PC-3 (cell line): ENCODE data around the gene TMEM242. TPM values are rescaled to one million over a fixed set of nuclear protein-coding genes. Genes with fewer than 3 reads are reported as not detected.

Experiments used
- ATAC-seq: fragments of 200-7000 bp; cut with Tn5 transposase; 2 replicates; pipeline ENCODE4 v1.9.1; 2020; ENCODE audit warnings: mild to moderate bottlenecking, moderate library complexity
- BruUV-seq: library from RNA; stranded (reverse); fragments of 400-500 nt; replicated peaks from 2 replicates; lab custom pipeline; 2021; lab: Mats Ljungman, UMichigan
- CTCF ChIA-PET: fragments of 300-600 bp; sonication (Branson Sonifier 250); formaldehyde crosslinking; loops from one replicate; lab custom pipeline; 2022; ENCODE audit warnings: antibody characterized with exemption; lab: Charles Lee
- POLR2A ChIA-PET: fragments of 300-600 bp; sonication (Branson Sonifier 250); formaldehyde crosslinking; loops from one replicate; lab custom pipeline; 2022; ENCODE audit warnings: antibody characterized with exemption; ENCODE audit not compliant: unreplicated experiment; lab: Charles Lee
- DNase-seq: peaks from one replicate; pipeline ENCODE4 v3.0.0-alpha.2; 2015
- H2AFZ ChIP-seq: fragments of 300-600 bp; sonication (generic); 2 replicates; pipeline ENCODE4 v1.6.0; 2016; ENCODE audit warnings: antibody characterized with exemption, low read length
- H3F3A ChIP-seq: fragments of 300-600 bp; sonication (generic); one replicate; pipeline ENCODE4 v1.6.0; 2017; ENCODE audit warnings: antibody characterized with exemption, low read length, control low read depth, mild to moderate bottlenecking; ENCODE audit not compliant: unreplicated experiment
- H3K27ac ChIP-seq: fragments of 300-600 bp; sonication (generic); 2 replicates; pipeline ENCODE4 v1.5.1; 2016; ENCODE audit warnings: mild to moderate bottlenecking, low read length
- H3K27me3 ChIP-seq: fragments of 300-600 bp; sonication (generic); 2 replicates; pipeline ENCODE4 v1.6.1; 2016; ENCODE audit warnings: low read length, mixed read lengths
- H3K36me3 ChIP-seq: fragments of 300-600 bp; sonication (generic); 2 replicates; pipeline ENCODE4 v1.6.1; 2016; ENCODE audit warnings: low read depth, mixed run types, low read length, mixed read lengths
- H3K4me1 ChIP-seq: fragments of 300-600 bp; sonication (generic); 2 replicates; pipeline ENCODE4 v1.5.1; 2016; ENCODE audit warnings: low read length; ENCODE audit not compliant: insufficient read depth
- H3K4me2 ChIP-seq: fragments of 300-600 bp; sonication (generic); 2 replicates; pipeline ENCODE4 v1.6.0; 2016; ENCODE audit warnings: low read length
- H3K4me3 ChIP-seq: fragments of 300-600 bp; sonication (generic); 2 replicates; pipeline ENCODE4 v1.5.1; 2016; ENCODE audit warnings: mild to moderate bottlenecking, low read length, mixed read lengths
- H3K79me2 ChIP-seq: fragments of 300-600 bp; sonication (generic); 2 replicates; pipeline ENCODE4 v1.6.1; 2017; ENCODE audit warnings: low read length, mixed read lengths
- H3K9ac ChIP-seq: fragments of 300-600 bp; sonication (generic); 2 replicates; pipeline ENCODE4 v1.6.0; 2016; ENCODE audit warnings: mild to moderate bottlenecking, low read length
- H3K9me2 ChIP-seq: fragments of 300-600 bp; sonication (generic); replicated peaks from 2 replicates; pipeline ENCODE4 v1.6.1; 2016; ENCODE audit warnings: mixed run types, low read length, mixed read lengths
- H3K9me3 ChIP-seq: fragments of 300-600 bp; sonication (generic); 2 replicates; pipeline ENCODE4 v1.6.1; 2016; ENCODE audit warnings: low read length, mixed read lengths
- H4K20me1 ChIP-seq: fragments of 300-600 bp; sonication (generic); 2 replicates; pipeline ENCODE4 v1.6.1; 2016; ENCODE audit warnings: low read length, mixed read lengths
- EZH2 ChIP-seq: fragments of 300-600 bp; sonication (generic); IDR thresholded peaks from one replicate; pipeline ENCODE4 v1.6.1; 2017; ENCODE audit warnings: antibody characterized with exemption, mild to moderate bottlenecking, low read length; ENCODE audit not compliant: unreplicated experiment
- EZH2phosphoT487 ChIP-seq: fragments of 300-600 bp; sonication (generic); IDR thresholded peaks from 2 replicates; pipeline ENCODE4 v1.6.1; 2018; ENCODE audit warnings: mild to moderate bottlenecking, antibody characterized with exemption, low read length, borderline replicate concordance
- intact Hi-C: fragments of 100-400 bp; cut with micrococcal nuclease; formaldehyde crosslinking; loops from 2 replicates; pipeline ENCODE4 v1.9.0; 2023
- total RNA-seq: library from RNA; depleted of rRNA; stranded (reverse); fragments of >200 nt; gene quantifications from 2 replicates; pipeline ENCODE4 v1.2.3, GENCODE V29; 2014
- TF ChIP-seq, protein P1 (sequence below): fragments of 300-600 bp; sonication (generic); conservative IDR thresholded peaks from 2 replicates; pipeline ENCODE4 v1.5.1; 2017; ENCODE audit warnings: antibody characterized with exemption, low read depth, mild to moderate bottlenecking, low read length

TMEM242 gene
- total RNA-seq, 1 experiment from 2014 or later = 7.9 TPM

DNA sequence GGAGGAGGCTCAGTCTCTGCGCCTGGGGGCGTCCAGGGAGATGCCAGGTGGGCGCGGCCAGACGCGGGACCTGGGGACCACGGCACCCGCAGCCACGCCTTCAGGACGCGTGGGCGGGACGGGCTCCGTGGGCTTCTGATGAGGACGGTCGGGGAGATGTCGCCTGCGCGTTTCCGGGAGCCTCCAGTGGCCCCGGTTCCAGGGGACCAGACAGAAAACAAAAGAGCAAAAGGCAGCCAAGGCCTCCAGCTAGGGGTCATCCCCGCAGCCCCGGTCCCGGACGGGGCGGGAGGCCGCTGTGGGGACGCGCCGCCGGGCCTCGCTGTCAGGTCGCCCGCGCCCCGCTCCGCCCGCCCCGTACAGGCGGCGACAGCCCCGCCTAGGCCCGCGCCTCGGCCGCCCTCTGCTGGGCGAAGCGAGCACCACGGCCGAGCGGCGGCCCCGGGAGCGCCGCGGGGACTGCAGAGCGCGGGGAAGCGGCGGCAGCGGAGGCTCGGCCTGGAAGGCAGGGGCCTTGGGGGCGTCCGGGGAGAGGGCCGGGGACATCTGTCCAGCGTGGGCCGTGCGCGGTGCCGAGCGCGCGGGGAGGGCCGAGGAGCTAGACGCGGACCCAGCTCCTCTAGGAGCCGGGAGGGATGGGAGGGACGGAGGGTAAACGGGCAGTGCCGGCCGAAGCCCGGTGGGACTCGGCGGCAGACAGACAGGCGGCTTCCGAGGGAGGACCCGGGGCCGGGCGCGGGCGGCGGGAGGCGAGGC is 48.7 kb downstream of the TMEM242 start:
- DNase-seq (peak; percentile 78), ATAC-seq (peak; percentile 98)
- H3K36me3 ChIP-seq = no peaks in the 10 kb centered on the region
- no peaks in the 10 kb centered on the region for H3K9me2 ChIP-seq
- no peaks in the 10 kb centered on the region for H3K9me3 ChIP-seq
- no peaks in the 10 kb centered on the region for H3K79me2 ChIP-seq
- H3K27me3 ChIP-seq = no peaks in the 10 kb centered on the region
- ChIA-PET POLR2A (no interaction called here), CTCF (no interaction called here)
- H3K4me1 ChIP-seq = peaks cover 3% of the 10 kb centered on the region; the same call in 1 of the 2 replicates
- H3F3A ChIP-seq = no peaks in the 10 kb centered on the region
- intact Hi-C loops = loop anchor here (2.0 kb wide), 1 partner anchor 48 kb away; no protein-coding TSS in a partner anchor
- peak overlapping the region; percentile 96 for H2AFZ ChIP-seq
- no peaks in the 10 kb centered on the region for H4K20me1 ChIP-seq
- no TSS peak for BruUV-seq
- peak overlapping the region; percentile 68 for H3K9ac ChIP-seq
- H3K4me2 ChIP-seq = peak overlapping the region; percentile 89
- TF ChIP-seq, protein P1, sequence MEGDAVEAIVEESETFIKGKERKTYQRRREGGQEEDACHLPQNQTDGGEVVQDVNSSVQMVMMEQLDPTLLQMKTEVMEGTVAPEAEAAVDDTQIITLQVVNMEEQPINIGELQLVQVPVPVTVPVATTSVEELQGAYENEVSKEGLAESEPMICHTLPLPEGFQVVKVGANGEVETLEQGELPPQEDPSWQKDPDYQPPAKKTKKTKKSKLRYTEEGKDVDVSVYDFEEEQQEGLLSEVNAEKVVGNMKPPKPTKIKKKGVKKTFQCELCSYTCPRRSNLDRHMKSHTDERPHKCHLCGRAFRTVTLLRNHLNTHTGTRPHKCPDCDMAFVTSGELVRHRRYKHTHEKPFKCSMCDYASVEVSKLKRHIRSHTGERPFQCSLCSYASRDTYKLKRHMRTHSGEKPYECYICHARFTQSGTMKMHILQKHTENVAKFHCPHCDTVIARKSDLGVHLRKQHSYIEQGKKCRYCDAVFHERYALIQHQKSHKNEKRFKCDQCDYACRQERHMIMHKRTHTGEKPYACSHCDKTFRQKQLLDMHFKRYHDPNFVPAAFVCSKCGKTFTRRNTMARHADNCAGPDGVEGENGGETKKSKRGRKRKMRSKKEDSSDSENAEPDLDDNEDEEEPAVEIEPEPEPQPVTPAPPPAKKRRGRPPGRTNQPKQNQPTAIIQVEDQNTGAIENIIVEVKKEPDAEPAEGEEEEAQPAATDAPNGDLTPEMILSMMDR = peak; percentile 50
- no peak for TF ChIP-seq EZH2
- H3K4me3 ChIP-seq = peak overlapping the region; percentile 81
- no peak overlapping the region for H3K27ac ChIP-seq

DNA sequence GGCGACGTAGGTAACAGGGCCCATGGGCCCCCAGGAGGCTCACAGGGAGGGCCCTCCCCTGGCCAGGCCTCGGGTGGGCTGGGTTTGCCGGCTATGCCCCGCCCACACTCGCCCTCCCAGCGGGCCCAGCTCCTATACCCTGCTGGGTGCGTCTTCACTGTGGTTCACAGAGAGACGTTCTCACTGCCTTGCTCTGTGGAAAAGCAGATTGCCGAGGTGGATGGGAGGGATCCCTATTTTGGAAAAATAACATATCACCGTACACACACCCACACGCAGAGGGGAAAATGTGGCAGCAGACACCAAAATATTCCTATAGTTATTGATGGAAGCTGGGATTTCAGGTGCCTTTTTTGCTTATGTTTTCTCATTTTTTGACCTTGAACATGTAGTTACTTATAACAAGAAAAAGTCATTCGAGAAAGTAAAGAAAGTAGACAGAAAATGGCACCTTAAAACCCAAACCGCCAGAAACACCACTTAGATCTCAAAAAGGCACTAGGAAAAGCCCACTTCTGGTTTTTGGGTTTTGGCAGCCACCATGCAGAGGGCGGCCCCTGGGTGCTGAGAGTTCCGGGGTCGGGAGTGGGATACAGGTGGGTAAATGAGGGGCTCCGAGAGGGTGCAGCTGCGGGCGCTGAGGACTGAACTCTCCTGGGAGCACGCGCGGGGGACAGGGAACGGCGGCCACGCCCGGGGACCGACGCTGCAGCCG is 49.4 kb downstream of the TMEM242 start:
- CTCF ChIA-PET = no interaction called here

More for the DNA sequence above, 49.4 kb downstream of the TMEM242 start:
- no peak for DNase-seq
- H3K4me1 ChIP-seq = peaks cover 3% of the 10 kb centered on the region; the same call in 1 of the 2 replicates
- H3K4me2 ChIP-seq = peak overlapping the region; percentile 89
- H3K36me3 ChIP-seq = no peaks in the 10 kb centered on the region
- no peaks in the 10 kb centered on the region for H3K9me2 ChIP-seq
- H3K9me3 ChIP-seq = no peaks in the 10 kb centered on the region
- intact Hi-C loops = loop anchor here (2.0 kb wide), 1 partner anchor 47 kb away; no protein-coding TSS in a partner anchor
- peak overlapping the region; percentile 81 for H3K4me3 ChIP-seq
- peak overlapping the region; percentile 68 for H3K9ac ChIP-seq
- H2AFZ ChIP-seq = peak overlapping the region; percentile 96
- no peak overlapping the region for H3K27ac ChIP-seq
- H4K20me1 ChIP-seq = no peaks in the 10 kb centered on the region
- TF ChIP-seq EZH2phosphoT487 (no peak), EZH2 (no peak)
- TF ChIP-seq, protein P1 = no peak
- H3K27me3 ChIP-seq = no peaks in the 10 kb centered on the region
- H3F3A ChIP-seq = no peaks in the 10 kb centered on the region
- no peaks in the 10 kb centered on the region for H3K79me2 ChIP-seq
- POLR2A ChIA-PET = no interaction called here
- ATAC-seq = no peak
- BruUV-seq = no TSS peak
